Skeletal muscle tissue (tissue), 4 donors: Measurements from ENCODE around the gene KCNK7. TPM values are rescaled to one million over a fixed set of nuclear protein-coding genes. Genes with fewer than 3 reads are reported as not detected.
A peak's percentile ranks its signal among the peaks of the same experiment; 100 is the strongest.

Source experiments
- H3K27ac ChIP-seq: one replicate; pipeline ENCODE4 v1.7.0; 2013; ENCODE audit warnings: mild to moderate bottlenecking, low read depth, low read length, inconsistent platforms
- H3K27me3 ChIP-seq, 3 donors: one replicate each; pipeline ENCODE4 v1.7.0; 2013; ENCODE audit warnings: low read length in 3 of 3; ENCODE audit not compliant: control insufficient read depth in 3 of 3, insufficient read depth in 3 of 3
- H3K36me3 ChIP-seq, 3 donors: one replicate each; pipeline ENCODE4 v1.7.0; 2013; ENCODE audit warnings: low read length in 3 of 3; ENCODE audit not compliant: control insufficient read depth in 3 of 3, insufficient read depth in 3 of 3
- H3K4me1 ChIP-seq, 3 donors: one replicate each; pipeline ENCODE4 v1.7.0; 2013; ENCODE audit warnings: low read length in 3 of 3, mild to moderate bottlenecking in 3 of 3; ENCODE audit not compliant: control insufficient read depth in 3 of 3, insufficient read depth in 3 of 3
- H3K4me3 ChIP-seq, 3 donors: one replicate each; pipeline ENCODE4 v1.7.0; 2013; ENCODE audit warnings: low read length in 3 of 3
- H3K9ac ChIP-seq, 3 donors: one replicate each; pipeline ENCODE4 v1.7.0; 2013; ENCODE audit warnings: low read length in 3 of 3, mild to moderate bottlenecking in 3 of 3, moderate library complexity in 2 of 3, low read depth in 1 of 3
- H3K9me3 ChIP-seq, 3 donors: one replicate each; pipeline ENCODE4 v1.7.0; 2013; ENCODE audit warnings: low read length in 3 of 3; ENCODE audit not compliant: control insufficient read depth in 3 of 3
- total RNA-seq: library from RNA; depleted of rRNA; stranded (reverse); fragments of >200 nt; gene quantifications from one replicate; pipeline ENCODE4 v1.2.3, GENCODE V29; 2014
- donor health status: Osteomylitis.

The KCNK7 gene
- total RNA-seq, 1 donor from 2014 or later, result not detected

DNA sequence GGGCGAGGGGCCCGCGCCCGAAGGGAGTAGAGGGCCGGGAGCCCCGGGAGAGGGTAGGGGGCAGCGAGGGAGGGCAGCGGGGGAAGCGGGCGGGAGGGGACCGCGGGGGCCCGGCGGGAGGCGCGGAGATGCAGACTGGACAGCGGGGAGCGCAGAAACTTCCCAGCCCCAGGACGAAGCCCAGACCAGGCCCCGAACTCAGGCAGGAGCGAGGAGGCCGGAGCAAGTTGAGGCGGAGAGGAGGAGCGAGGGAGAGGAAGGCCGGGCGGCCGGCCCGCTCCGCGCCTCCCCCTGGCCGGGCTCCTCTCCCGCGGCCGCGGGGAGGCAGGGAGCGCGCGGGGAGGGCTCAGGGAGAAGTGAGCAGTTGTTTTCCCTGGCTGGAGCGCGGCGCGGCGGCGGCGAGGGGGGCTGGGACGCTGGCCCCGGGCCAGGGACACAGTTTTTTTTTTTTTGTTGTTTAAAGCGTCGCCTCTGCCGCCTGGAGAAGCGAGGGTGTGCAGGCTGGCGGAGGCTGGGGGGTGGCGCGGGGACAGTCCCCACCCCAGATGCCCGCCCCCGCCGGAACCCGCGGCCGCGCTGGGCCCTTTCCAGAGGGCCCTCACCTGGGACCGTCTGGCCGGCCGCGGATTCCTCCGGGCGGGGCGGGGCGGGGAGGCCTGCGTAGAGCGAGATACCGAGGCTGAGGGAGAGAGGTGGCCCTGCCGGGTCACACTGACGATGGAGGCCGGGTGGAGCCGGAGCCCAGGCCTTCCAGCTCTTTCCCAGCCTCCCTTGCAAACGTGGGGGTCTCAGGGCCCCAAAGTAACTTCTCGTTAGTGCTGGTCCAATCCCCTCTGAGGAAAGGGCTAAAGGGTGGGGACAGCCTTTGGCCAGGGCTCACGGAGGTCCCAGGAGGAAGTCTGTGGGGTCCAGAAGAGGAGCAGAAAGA lies 37.3 kb downstream of the KCNK7 start, which contains the start of gene LTBP3:
TSS of gene LTBP3 (minus strand) at position 358 of the 928 bp plus-strand sequence. CDS start 400 bp downstream, outside the sequence.
- H3K36me3 ChIP-seq, result peaks cover 0 to 3% (median 0%) of the 10 kb centered on the region in 3 donors
- H3K27me3 ChIP-seq, result no peaks in the 10 kb centered on the region
- no peaks in the 10 kb centered on the region for H3K9me3 ChIP-seq
- peak within 1 kb of the TSS; percentile 96 for H3K27ac ChIP-seq
- peak within 1 kb of the TSS; percentile 62 to 66 (median 66) for H3K4me3 ChIP-seq
- H3K9ac ChIP-seq, result peak within 1 kb of the TSS; percentile 83 to 91 (median 87)
- peaks cover 54 to 65% (median 64%) of the 10 kb centered on the region in 3 donors for H3K4me1 ChIP-seq

DNA sequence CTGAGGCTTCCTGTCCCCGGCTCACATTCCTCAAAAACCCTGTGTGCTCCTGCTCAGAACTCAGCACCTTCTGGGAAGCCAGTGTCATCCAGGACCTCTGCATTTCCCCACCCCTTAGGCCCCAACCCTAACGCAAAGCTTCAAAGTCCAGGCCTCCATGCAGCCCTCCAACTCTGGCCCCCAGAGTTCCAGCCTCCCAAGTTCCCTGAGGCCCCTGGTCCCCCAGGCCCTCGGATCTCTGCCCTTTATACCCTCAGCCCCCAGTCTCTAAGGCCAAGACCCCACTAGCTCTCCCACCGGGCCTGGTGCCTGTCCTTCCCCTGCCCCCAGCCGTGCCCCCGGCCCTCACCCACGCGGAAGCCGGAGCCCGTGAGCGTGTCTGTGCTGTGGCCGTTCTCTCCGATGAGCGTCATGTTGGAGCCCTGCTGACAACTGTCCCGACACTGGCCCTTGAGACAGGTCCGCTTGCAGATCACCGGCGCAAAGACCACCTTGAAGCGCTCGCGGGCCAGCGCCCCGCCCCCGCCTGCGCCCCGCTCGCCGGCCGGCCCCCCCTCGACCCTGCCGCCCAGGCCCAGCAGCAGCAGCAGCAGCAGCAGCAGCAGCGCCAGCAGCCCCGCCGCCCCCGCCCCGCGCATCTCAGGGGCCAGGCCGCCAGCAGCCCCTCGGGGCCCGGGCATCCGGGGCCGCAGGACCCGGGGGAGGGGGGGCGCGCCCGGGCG lies 38.2 kb downstream of the KCNK7 start:
- H3K36me3 ChIP-seq, result peaks cover 0 to 8% (median 1%) of the 10 kb centered on the region in 3 donors
- peaks cover 56 to 67% (median 65%) of the 10 kb centered on the region in 3 donors for H3K4me1 ChIP-seq

DNA sequence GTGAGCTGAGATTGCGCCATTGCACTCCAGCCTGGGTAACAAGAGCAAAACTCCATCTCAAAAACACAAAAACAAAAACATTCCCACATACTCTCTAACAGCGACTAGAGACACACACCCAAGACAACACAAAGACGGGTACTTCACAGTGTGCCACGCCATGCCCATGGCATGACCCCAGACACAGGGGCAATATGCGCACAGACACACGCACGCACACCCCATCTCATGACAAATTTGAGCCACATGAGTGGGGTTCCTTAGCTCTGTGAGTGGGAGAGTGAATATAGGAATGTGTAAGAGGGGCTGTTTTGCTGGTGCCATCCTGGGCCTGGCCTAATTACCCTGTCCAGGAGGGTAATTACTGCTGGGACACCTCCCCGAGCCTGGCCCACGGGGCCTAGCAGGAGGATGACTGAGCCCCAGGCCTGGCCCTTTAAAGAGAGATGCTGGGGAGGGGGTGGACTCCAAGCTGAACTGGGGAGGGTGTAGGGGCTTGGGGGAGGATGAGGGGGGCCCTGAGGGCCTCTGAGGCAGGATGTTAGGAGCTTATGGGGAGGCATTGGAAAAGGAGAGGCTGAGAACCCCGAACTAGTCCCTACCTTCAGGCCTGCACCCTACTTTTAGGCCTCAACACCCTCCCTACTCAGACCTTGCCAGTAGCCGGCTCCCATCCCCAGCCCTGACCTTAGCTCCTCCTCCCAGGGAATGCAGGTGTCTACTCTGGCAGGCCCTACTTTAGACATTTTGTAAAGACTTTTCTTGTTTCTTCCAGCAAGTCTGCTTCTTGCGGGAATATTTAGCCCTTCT lies 38.9 kb downstream of the KCNK7 start:
- peaks cover 64 to 70% (median 68%) of the 10 kb centered on the region in 3 donors for H3K4me1 ChIP-seq
- H3K9me3 ChIP-seq, result no peaks in the 10 kb centered on the region
- H3K4me3 ChIP-seq, result peak overlapping the region; percentile 55 to 66 (median 62)
- peak overlapping the region; percentile 83 to 87 (median 85) for H3K9ac ChIP-seq
- no peaks in the 10 kb centered on the region for H3K27me3 ChIP-seq
- H3K36me3 ChIP-seq, result peaks cover 6 to 13% (median 9%) of the 10 kb centered on the region in 3 donors
- peak overlapping the region; percentile 81 for H3K27ac ChIP-seq

More for the DNA sequence above, 38.2 kb downstream of the KCNK7 start:
- H3K4me3 ChIP-seq, result peak overlapping the region; percentile 55 to 66 (median 62)
- no peaks in the 10 kb centered on the region for H3K9me3 ChIP-seq
- H3K27ac ChIP-seq, result peak overlapping the region; percentile 96
- H3K27me3 ChIP-seq, result no peaks in the 10 kb centered on the region
- H3K9ac ChIP-seq, result peak overlapping the region; percentile 83 to 87 (median 85)

DNA sequence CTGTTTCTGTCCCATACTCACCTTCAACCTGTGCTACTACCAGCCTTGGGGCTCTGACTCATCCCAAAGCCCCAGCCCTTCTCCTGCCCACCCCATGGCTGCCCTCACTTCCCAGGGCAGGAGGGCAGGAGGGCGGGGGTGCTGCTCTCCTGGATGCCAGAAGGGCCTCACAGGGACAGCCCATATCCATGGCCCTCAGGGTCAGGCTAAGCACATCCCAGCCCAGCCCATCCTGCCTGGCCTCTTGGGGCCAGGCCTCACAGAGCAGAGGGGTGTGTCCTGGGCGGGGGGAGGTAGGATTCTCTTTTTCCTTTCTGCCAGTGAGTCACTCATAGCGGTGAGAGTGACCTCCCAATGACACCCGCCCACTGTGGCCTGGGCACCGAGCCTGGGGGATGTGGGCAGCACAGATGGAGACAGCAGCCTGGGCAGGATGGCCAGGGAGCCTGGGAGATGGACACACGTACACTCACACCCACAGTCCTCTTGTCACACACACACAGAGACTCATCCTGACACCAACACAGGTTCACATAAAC lies 39.8 kb downstream of the KCNK7 start:
- Histone ChIP-seq H3K4me3 (peak overlapping the region in 1 of 3 donors; percentile 30), H3K27me3 (no peaks in the 10 kb centered on the region), H3K9me3 (no peaks in the 10 kb centered on the region), H3K9ac (peak overlapping the region; percentile 13 to 64 (median 32)), H3K27ac (peak overlapping the region; percentile 81), H3K4me1 (peaks cover 59 to 63% (median 63%) of the 10 kb centered on the region in 3 donors), H3K36me3 (peaks cover 12 to 21% (median 15%) of the 10 kb centered on the region in 3 donors)

DNA sequence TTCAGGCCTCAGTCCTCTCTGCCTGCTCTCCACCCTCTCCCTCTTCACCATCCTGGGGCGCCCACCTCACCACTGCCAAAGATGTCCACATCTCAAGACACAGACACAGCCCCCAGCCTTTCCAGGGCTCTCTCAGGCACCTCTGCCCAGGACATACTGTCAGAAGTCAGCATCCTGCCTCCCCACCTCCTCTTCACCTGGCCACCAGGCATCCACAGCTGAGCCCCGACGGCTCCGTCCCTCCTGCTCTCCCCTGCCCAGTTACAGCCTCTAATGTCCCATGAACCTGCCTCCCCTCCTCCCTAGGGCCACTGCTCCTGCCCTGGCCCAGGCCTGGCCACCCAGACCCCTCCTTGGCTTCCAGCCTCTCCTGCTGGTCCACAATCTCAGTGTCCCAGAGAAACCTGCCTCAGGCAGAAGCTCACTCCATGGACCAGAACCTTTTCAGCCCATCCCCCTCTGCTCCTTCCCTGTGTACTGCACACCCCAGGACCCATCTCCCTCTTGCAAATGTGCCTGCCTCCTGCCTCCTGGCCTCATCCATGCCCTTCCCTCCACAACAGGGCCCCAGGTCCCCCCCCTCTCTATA lies 40.7 kb downstream of the KCNK7 start:
- peaks cover 12 to 22% (median 15%) of the 10 kb centered on the region in 3 donors for H3K36me3 ChIP-seq
- peak overlapping the region; percentile 81 for H3K27ac ChIP-seq
- peak overlapping the region; percentile 21 to 64 (median 32) for H3K9ac ChIP-seq
- no peaks in the 10 kb centered on the region for H3K27me3 ChIP-seq
- no peak overlapping the region for H3K4me3 ChIP-seq
- peaks cover 51 to 55% (median 54%) of the 10 kb centered on the region in 3 donors for H3K4me1 ChIP-seq
- no peaks in the 10 kb centered on the region for H3K9me3 ChIP-seq

DNA sequence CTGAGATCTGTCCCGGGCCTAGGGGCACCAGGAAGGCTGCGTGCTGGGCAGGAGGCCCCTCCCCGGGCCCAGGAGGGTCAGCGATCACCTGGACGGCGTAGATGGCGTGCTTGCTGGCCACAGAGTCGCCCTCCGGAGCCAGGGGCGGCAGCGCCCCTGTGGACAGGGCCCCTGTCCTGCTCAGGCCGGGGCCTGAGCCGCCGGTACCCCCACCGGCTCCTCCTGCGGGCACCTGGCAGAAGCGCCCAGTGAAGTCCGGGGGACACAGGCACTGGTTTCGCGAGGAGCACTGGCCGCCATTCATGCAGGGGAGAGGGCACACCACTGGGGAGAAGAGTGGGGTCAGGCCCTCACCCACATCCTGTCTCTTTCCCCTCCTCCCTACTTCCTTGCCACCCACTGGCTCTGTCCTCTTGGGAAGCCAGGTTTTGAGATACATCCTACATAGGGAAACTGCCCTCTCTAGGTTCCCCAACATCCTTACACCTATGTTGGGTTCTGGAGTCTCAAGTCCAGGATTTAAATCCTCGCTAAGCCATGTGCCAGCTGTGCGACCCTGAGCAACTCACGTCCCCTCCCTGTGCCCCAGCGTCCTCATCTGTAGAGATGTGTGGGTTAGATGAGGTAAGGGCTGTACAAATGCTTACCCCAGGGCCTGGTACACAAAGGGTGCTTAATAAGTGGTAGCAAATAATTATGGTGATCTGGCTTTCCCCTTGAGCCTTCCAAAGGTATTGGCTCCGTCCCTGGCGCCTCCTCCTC lies 41.4 kb downstream of the KCNK7 start:
- Histone ChIP-seq H3K4me3 (no peak overlapping the region), H3K27ac (no peak overlapping the region), H3K9ac (peak overlapping the region in 2 of 3 donors; percentile 0 to 64), H3K27me3 (no peaks in the 10 kb centered on the region), H3K9me3 (no peaks in the 10 kb centered on the region), H3K4me1 (peaks cover 44 to 48% (median 48%) of the 10 kb centered on the region in 3 donors), H3K36me3 (peaks cover 12 to 22% (median 15%) of the 10 kb centered on the region in 3 donors)

DNA sequence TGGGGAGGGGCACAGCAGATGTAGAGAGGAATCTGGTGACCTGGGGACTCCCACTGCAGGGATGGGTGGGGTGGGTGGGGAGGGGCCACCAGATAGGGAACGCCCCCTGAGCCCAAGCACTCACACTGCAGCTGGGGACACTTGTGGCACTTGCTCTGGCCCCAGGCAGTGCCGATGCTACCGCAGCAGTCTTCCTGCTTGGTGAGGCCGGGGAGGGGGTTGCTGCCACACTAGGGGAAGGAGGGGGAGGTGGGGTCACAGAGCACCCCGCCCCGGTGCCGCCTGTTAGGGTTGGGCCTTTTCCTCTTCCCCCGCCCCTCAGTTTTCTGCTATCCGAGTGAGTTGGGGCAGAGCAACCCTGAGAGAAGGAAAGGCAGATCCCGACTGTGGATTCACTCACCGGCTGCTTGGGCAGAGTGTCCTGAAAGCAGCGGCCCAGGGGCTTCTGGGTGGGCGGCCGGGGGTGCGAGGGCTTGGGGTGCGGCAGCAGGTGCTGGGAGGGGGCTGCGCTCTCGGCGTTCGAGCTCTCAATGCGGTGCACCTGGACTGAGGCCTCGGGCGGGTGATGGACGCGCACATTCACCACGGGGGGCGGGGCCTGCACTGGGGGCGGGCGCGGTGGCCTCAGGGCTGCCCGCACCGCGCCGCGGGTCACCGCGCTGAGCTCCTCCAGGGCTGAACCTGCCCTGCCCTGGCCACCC lies 42.1 kb downstream of the KCNK7 start:
- no peak overlapping the region for H3K4me3 ChIP-seq
- peaks cover 36 to 40% (median 40%) of the 10 kb centered on the region in 3 donors for H3K4me1 ChIP-seq
- peaks cover 12 to 30% (median 23%) of the 10 kb centered on the region in 3 donors for H3K36me3 ChIP-seq
- no peak overlapping the region for H3K27ac ChIP-seq
- H3K9me3 ChIP-seq, result no peaks in the 10 kb centered on the region
- no peak overlapping the region for H3K9ac ChIP-seq
- H3K27me3 ChIP-seq, result no peaks in the 10 kb centered on the region

DNA sequence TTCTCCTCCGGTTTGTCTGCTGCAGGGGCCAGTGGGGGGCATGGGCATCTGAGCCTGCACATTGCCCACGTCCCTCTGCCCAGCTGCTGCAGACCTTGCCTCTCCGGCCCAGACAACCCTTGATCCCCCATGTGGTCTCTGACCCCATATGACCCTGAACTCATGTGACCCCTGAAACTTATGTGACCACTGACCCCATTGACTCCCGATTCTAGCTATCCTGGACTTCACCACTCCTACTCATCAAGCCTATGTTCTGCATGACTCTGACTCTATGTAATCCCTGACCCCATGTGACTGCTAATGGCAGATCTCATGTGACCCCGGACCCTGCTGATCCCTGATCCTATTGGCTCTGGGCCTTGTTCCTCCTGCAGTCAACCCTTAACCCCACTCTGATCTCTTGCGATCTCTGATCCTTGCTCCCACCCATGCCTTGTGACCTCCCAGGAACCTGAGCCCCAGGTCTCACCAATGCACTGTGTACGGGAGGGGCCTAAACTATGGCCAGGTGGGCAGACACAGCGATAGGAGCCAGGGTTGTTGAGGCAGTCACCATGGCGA lies 43.1 kb downstream of the KCNK7 start:
- Histone ChIP-seq H3K4me1 (peaks cover 36 to 40% (median 40%) of the 10 kb centered on the region in 3 donors), H3K36me3 (peaks cover 12 to 35% (median 30%) of the 10 kb centered on the region in 3 donors), H3K9ac (peak overlapping the region in 1 of 3 donors; percentile 64), H3K9me3 (no peaks in the 10 kb centered on the region), H3K27ac (no peak overlapping the region), H3K27me3 (no peaks in the 10 kb centered on the region), H3K4me3 (peak overlapping the region in 1 of 3 donors; percentile 22)
